Stimulated activated naive CD4-positive, alpha-beta T cell (primary cell): ENCODE measurements around the gene APOD.

ENCODE experiments used
- DNase-seq, 6 experiments: peaks; one replicate each; lab custom pipeline; 2025; lab: John Stamatoyannopoulos, UW

The APOD gene

GRCh38 chr3:195587406-195587805, 3.7 kb upstream of the APOD start:
- DNase-seq = no peak

- no peak for DNase-seq
Measured at GRCh38 chr3:195584543-195584870, 767 bp upstream of the APOD start.

GRCh38 chr3:195582947-195583346, 793 bp downstream of the APOD start:
- DNase-seq = no peak

- no peak for DNase-seq
Measured at GRCh38 chr3:195580744-195581443, 2.8 kb downstream of the APOD start.

GRCh38 chr3:195579281-195579680, 4.5 kb downstream of the APOD start:
- DNase-seq = no peak

- DNase-seq = no peak
Measured at GRCh38 chr3:195578565-195578964, 5.2 kb downstream of the APOD start.

GRCh38 chr3:195577645-195578177, 6.0 kb downstream of the APOD start:
- DNase-seq = no peak

GRCh38 chr3:195574497-195575304, 9.0 kb downstream of the APOD start:
- no peak for DNase-seq

- no peak for DNase-seq
Measured at GRCh38 chr3:195573611-195574496, 9.9 kb downstream of the APOD start.

GRCh38 chr3:195571361-195571760, 12.4 kb downstream of the APOD start:
- no peak for DNase-seq

GRCh38 chr3:195570912-195571311, 12.8 kb downstream of the APOD start:
- no peak for DNase-seq

- no peak for DNase-seq
Measured at GRCh38 chr3:195570344-195570743, 13.4 kb downstream of the APOD start.

GRCh38 chr3:195568630-195569029, 15.1 kb downstream of the APOD start:
- no peak for DNase-seq

GRCh38 chr3:195566797-195567196, 16.9 kb downstream of the APOD start:
- no peak for DNase-seq

GRCh38 chr3:195565716-195566115, 18.0 kb downstream of the APOD start:
- no peak for DNase-seq

- no peak for DNase-seq
Measured at GRCh38 chr3:195563317-195563716, 20.4 kb downstream of the APOD start.

- DNase-seq = no peak
Measured at GRCh38 chr3:195559723-195560409, 23.9 kb downstream of the APOD start.

GRCh38 chr3:195558602-195559001, 25.1 kb downstream of the APOD start:
- peak in 4 of 6 experiments; percentile 18 to 72 (median 54) for DNase-seq

GRCh38 chr3:195557322-195557721, 26.4 kb downstream of the APOD start:
- DNase-seq = no peak

GRCh38 chr3:195556390-195556789, 27.4 kb downstream of the APOD start:
- DNase-seq = peak; percentile 7 to 40 (median 20)

- DNase-seq = peak in 4 of 6 experiments; percentile 6 to 31 (median 14)
Measured at GRCh38 chr3:195555110-195555509, 28.6 kb downstream of the APOD start.

- DNase-seq = no peak
Measured at GRCh38 chr3:195554458-195554857, 29.3 kb downstream of the APOD start.
